ENCODE measurements around the gene TNN.

TNN gene

DNA sequence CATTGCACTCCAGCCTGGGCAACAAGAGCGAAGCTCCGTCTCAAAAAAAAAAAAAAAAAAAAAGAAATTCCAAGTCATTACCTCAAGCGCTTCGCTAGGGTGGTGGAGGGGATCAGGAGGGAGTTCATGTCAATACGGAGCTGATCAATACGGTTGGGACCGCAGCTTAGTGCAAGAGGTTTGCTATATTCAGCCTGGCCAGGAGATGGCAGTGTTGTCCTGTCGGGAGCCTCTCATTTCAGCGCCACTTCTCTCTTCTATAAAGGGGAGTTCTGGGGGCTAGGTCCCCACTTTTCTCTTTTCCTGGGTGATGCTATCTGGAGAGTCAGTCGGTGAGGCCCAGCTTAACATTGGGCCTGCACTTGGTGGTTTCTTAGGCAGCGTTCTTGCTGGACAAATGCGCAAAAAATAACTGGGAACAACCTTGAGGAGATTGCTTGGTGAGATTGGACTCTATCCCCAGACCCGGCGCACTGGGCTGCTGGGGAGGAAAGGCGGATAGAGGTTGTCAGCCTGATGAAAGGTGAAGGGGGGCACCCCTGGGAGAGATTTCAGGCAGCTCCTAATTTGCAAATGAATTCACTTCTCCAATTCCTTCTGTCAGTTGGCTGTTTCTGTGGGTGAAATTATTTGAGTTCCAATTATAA lies 84.5 kb downstream of the TNN start:
- Histone ChIP-seq H3K4me1 (ENCODE audit: control insufficient read depth, low read depth, low read length) (peaks cover 14% of the 10 kb centered on the region), H3K27me3 (ENCODE audit: control insufficient read depth, insufficient read depth, low read length) (peaks cover 10% of the 10 kb centered on the region), H3K4me3 (ENCODE audit: low read length) (peak overlapping the region; percentile 54), H3K27ac (ENCODE audit: low read length) (no peak overlapping the region), H3K9ac (ENCODE audit: low read length) (no peak overlapping the region), H3K36me3 (ENCODE audit: control insufficient read depth, low read depth, low read length) (no peaks in the 10 kb centered on the region), H3K9me3 (ENCODE audit: control insufficient read depth, low read depth, low read length) (no peaks in the 10 kb centered on the region)

DNA sequence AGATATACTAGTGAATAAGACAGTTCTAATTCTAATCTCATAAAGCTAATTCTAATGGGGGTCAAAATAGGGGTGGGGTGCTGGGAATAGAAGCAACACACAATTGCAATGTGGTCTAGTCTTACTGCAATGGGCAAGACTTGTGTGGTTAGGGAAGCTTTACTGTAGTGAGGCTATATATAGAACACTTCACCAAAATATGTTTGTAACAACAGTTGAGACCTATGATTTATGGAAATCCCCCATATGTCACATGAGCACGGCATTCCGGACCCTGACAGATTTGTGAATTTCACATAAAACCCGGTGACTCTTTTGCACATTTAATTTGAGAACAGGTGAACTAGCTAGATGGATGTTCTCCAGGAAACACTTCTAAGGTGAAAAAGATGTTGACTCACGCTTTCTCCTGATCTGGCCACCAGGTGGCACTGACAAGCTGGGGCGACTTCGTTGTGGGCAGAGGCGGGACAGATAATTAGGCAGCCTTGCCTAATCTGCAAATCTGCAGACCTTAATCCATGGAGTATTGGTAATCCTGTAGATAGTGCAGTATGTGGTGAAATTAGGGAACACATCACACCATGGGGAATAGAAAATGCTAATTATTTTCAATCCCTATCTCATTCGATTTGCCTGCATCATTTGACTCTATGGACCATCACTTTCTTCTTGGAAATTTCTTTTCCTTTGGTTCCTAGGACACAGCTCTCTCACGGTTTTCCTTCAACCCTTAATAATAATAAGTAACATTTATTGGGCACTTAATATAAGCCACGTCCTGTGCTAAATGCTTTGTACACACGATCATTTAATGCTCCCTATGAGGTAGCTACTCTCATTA lies 87.2 kb downstream of the TNN start:
- peaks cover 12% of the 10 kb centered on the region for H3K4me1 ChIP-seq (ENCODE audit: control insufficient read depth, low read depth, low read length)
- H3K4me3 ChIP-seq (ENCODE audit: low read length), result no peak overlapping the region
- peaks cover 10% of the 10 kb centered on the region for H3K27me3 ChIP-seq (ENCODE audit: control insufficient read depth, insufficient read depth, low read length)
- no peak overlapping the region for H3K27ac ChIP-seq (ENCODE audit: low read length)
- H3K9ac ChIP-seq (ENCODE audit: low read length), result no peak overlapping the region
- no peaks in the 10 kb centered on the region for H3K36me3 ChIP-seq (ENCODE audit: control insufficient read depth, low read depth, low read length)
- H3K9me3 ChIP-seq (ENCODE audit: control insufficient read depth, low read depth, low read length), result no peaks in the 10 kb centered on the region

DNA sequence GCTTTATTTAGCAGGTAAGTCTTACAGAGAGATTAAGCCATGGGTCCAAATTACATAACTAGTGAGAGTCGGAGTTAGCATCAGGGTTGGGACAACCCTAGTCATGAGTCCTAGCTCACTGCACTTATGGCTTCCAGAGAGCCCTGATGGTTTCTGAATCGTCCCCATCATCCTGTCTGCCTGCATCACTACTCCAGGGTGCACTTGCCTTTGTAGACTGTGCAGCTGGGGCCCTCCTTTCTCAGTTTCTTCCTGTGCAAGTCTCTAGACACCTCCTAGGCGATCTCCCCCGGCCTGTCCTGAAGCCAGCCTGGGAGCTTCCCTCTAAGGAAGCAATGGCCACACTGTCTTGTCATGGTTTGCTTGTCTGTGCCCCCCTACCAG lies 87.8 kb downstream of the TNN start:
- no peaks in the 10 kb centered on the region for H3K9me3 ChIP-seq (ENCODE audit: control insufficient read depth, low read depth, low read length)

DNA sequence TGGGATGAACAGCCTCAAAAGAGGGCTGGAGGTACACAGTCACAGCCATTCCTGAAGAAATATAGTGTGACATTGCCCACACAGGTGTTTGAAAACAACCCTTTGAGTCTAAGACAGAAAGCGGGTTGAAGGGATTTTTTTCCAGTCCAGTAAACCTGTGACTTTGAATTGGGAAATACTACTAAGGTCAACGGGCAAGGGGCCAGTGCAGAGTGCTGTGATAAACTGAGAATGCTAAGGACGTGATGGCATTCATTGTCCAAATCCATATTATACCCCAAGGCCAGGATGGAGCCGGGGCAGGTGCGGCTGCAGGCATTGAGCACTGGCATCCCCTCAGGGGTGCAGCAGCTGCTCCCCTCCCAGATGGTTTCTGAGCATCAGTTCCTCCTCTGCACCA lies 88.3 kb downstream of the TNN start:
- Histone ChIP-seq H3K27ac (ENCODE audit: low read length) (no peak overlapping the region), H3K4me1 (ENCODE audit: control insufficient read depth, low read depth, low read length) (peaks cover 12% of the 10 kb centered on the region), H3K27me3 (ENCODE audit: control insufficient read depth, insufficient read depth, low read length) (peaks cover 9% of the 10 kb centered on the region), H3K36me3 (ENCODE audit: control insufficient read depth, low read depth, low read length) (no peaks in the 10 kb centered on the region), H3K9ac (ENCODE audit: low read length) (no peak overlapping the region), H3K9me3 (ENCODE audit: control insufficient read depth, low read depth, low read length) (no peaks in the 10 kb centered on the region), H3K4me3 (ENCODE audit: low read length) (no peak overlapping the region)

More for the DNA sequence above, 87.8 kb downstream of the TNN start:
- Histone ChIP-seq H3K4me1 (ENCODE audit: control insufficient read depth, low read depth, low read length) (peaks cover 12% of the 10 kb centered on the region), H3K27me3 (ENCODE audit: control insufficient read depth, insufficient read depth, low read length) (peaks cover 10% of the 10 kb centered on the region), H3K4me3 (ENCODE audit: low read length) (no peak overlapping the region), H3K27ac (ENCODE audit: low read length) (no peak overlapping the region), H3K9ac (ENCODE audit: low read length) (no peak overlapping the region), H3K36me3 (ENCODE audit: control insufficient read depth, low read depth, low read length) (no peaks in the 10 kb centered on the region)

- Histone ChIP-seq H3K4me1 (ENCODE audit: control insufficient read depth, low read depth, low read length) (peaks cover 6% of the 10 kb centered on the region), H3K9me3 (ENCODE audit: control insufficient read depth, low read depth, low read length) (no peaks in the 10 kb centered on the region), H3K27me3 (ENCODE audit: control insufficient read depth, insufficient read depth, low read length) (no peaks in the 10 kb centered on the region), H3K9ac (ENCODE audit: low read length) (no peak overlapping the region), H3K36me3 (ENCODE audit: control insufficient read depth, low read depth, low read length) (no peaks in the 10 kb centered on the region), H3K4me3 (ENCODE audit: low read length) (no peak overlapping the region), H3K27ac (ENCODE audit: low read length) (no peak overlapping the region)
Observed at GRCh38 chr1:175157200-175157599, 89.6 kb downstream of the TNN start.

DNA sequence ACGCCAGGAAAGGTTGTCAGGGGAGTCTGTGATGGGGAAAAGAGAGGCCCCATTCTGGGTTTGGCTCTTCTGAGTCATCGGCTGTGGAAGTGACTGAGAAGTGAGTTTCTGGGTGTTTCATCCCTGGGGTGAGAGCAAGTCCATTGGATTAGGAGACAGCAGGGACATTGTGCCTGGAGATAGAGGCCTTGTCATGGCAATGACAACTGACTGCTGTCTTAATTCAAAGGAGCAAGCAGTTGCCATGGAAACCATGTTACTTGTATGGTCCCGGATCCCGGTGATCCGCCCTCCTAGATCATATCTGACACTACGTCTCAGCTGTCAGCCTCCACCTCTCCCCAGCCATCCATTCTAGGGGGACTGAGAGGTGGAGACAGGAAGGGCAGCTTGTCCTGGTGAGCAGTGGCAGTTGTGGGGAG lies 90.5 kb downstream of the TNN start:
- no peak overlapping the region for H3K4me3 ChIP-seq (ENCODE audit: low read length)
- no peak overlapping the region for H3K9ac ChIP-seq (ENCODE audit: low read length)
- no peaks in the 10 kb centered on the region for H3K36me3 ChIP-seq (ENCODE audit: control insufficient read depth, low read depth, low read length)
- no peaks in the 10 kb centered on the region for H3K9me3 ChIP-seq (ENCODE audit: control insufficient read depth, low read depth, low read length)
- no peaks in the 10 kb centered on the region for H3K4me1 ChIP-seq (ENCODE audit: control insufficient read depth, low read depth, low read length)
- H3K27me3 ChIP-seq (ENCODE audit: control insufficient read depth, insufficient read depth, low read length), result no peaks in the 10 kb centered on the region
- H3K27ac ChIP-seq (ENCODE audit: low read length), result no peak overlapping the region

GRCh38 chr1:175162955-175163354 lies 95.3 kb downstream of the TNN start:
- H3K27ac ChIP-seq (ENCODE audit: low read length), result no peak overlapping the region
- no peak overlapping the region for H3K9ac ChIP-seq (ENCODE audit: low read length)
- H3K27me3 ChIP-seq (ENCODE audit: control insufficient read depth, insufficient read depth, low read length), result no peaks in the 10 kb centered on the region
- no peaks in the 10 kb centered on the region for H3K36me3 ChIP-seq (ENCODE audit: control insufficient read depth, low read depth, low read length)
- H3K4me3 ChIP-seq (ENCODE audit: low read length), result no peak overlapping the region
- H3K9me3 ChIP-seq (ENCODE audit: control insufficient read depth, low read depth, low read length), result no peaks in the 10 kb centered on the region
- H3K4me1 ChIP-seq (ENCODE audit: control insufficient read depth, low read depth, low read length), result no peaks in the 10 kb centered on the region

GRCh38 chr1:175163702-175164101 lies 96.1 kb downstream of the TNN start:
- H3K4me3 ChIP-seq (ENCODE audit: low read length), result no peak overlapping the region
- H3K9ac ChIP-seq (ENCODE audit: low read length), result no peak overlapping the region
- H3K27me3 ChIP-seq (ENCODE audit: control insufficient read depth, insufficient read depth, low read length), result no peaks in the 10 kb centered on the region
- no peaks in the 10 kb centered on the region for H3K36me3 ChIP-seq (ENCODE audit: control insufficient read depth, low read depth, low read length)
- no peak overlapping the region for H3K27ac ChIP-seq (ENCODE audit: low read length)
- no peaks in the 10 kb centered on the region for H3K9me3 ChIP-seq (ENCODE audit: control insufficient read depth, low read depth, low read length)
- no peaks in the 10 kb centered on the region for H3K4me1 ChIP-seq (ENCODE audit: control insufficient read depth, low read depth, low read length)

DNA sequence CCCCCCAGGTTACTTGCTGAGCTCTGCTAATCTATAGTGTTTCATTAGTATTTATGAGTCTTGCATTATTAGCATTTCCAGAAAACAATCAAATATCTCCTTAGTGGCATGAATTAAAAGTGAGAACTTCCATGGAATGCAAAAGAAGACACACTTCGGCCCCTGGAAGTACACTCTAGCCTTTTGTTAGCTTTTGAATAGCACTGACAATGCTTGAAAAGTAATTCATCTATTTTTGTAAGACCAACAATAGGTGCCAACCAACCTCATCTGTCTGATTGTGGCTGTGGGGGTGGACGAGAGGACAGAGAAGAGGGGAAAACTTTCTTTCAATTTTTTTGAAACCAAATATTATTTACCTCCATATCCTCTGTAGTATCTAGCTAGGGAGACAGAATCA lies 97.1 kb downstream of the TNN start:
- Histone ChIP-seq H3K4me3 (ENCODE audit: low read length) (no peak overlapping the region), H3K4me1 (ENCODE audit: control insufficient read depth, low read depth, low read length) (no peaks in the 10 kb centered on the region), H3K27me3 (ENCODE audit: control insufficient read depth, insufficient read depth, low read length) (no peaks in the 10 kb centered on the region), H3K27ac (ENCODE audit: low read length) (no peak overlapping the region), H3K9ac (ENCODE audit: low read length) (no peak overlapping the region), H3K9me3 (ENCODE audit: control insufficient read depth, low read depth, low read length) (no peaks in the 10 kb centered on the region), H3K36me3 (ENCODE audit: control insufficient read depth, low read depth, low read length) (no peaks in the 10 kb centered on the region)

- Histone ChIP-seq H3K9me3 (ENCODE audit: control insufficient read depth, low read depth, low read length) (no peaks in the 10 kb centered on the region), H3K9ac (ENCODE audit: low read length) (no peak overlapping the region), H3K4me3 (ENCODE audit: low read length) (no peak overlapping the region), H3K27me3 (ENCODE audit: control insufficient read depth, insufficient read depth, low read length) (no peaks in the 10 kb centered on the region), H3K36me3 (ENCODE audit: control insufficient read depth, low read depth, low read length) (no peaks in the 10 kb centered on the region), H3K4me1 (ENCODE audit: control insufficient read depth, low read depth, low read length) (no peaks in the 10 kb centered on the region), H3K27ac (ENCODE audit: low read length) (no peak overlapping the region)
Observed at GRCh38 chr1:175166746-175167145, 99.1 kb downstream of the TNN start.

GRCh38 chr1:175167861-175168260 lies 100.2 kb downstream of the TNN start:
- Histone ChIP-seq H3K4me1 (ENCODE audit: control insufficient read depth, low read depth, low read length) (no peaks in the 10 kb centered on the region), H3K27ac (ENCODE audit: low read length) (no peak overlapping the region), H3K36me3 (ENCODE audit: control insufficient read depth, low read depth, low read length) (no peaks in the 10 kb centered on the region), H3K27me3 (ENCODE audit: control insufficient read depth, insufficient read depth, low read length) (no peaks in the 10 kb centered on the region), H3K9ac (ENCODE audit: low read length) (no peak overlapping the region), H3K9me3 (ENCODE audit: control insufficient read depth, low read depth, low read length) (no peaks in the 10 kb centered on the region), H3K4me3 (ENCODE audit: low read length) (no peak overlapping the region)

DNA sequence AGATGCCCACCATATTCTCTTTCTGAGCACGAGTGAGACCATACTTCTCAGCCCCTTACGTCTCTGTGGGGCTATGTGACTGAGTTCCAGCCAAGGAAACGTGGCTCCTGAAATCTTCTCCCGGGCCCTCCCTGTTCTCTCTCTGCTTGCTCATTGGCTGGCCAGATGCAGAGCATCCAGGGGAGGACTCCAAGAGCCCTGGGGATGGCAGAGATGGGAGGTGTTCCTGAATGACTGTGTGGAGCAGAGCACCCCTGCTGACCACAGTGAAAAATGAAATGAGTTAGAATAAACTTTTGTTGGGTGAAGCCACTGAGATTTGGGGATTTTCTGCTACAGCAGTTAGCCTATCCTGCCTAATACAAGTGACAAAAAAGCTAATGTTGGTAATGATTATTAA lies 101.1 kb downstream of the TNN start:
- H3K9me3 ChIP-seq (ENCODE audit: control insufficient read depth, low read depth, low read length), result no peaks in the 10 kb centered on the region
- H3K27ac ChIP-seq (ENCODE audit: low read length), result no peak overlapping the region
- H3K4me3 ChIP-seq (ENCODE audit: low read length), result no peak overlapping the region
- H3K9ac ChIP-seq (ENCODE audit: low read length), result no peak overlapping the region
- H3K27me3 ChIP-seq (ENCODE audit: control insufficient read depth, insufficient read depth, low read length), result no peaks in the 10 kb centered on the region
- no peaks in the 10 kb centered on the region for H3K4me1 ChIP-seq (ENCODE audit: control insufficient read depth, low read depth, low read length)
- no peaks in the 10 kb centered on the region for H3K36me3 ChIP-seq (ENCODE audit: control insufficient read depth, low read depth, low read length)
